HG03066 (cell line): ENCODE results near the gene ST6GALNAC6.
A peak's percentile ranks its signal among the peaks of the same experiment; 100 is the strongest.

Experiments
- ATAC-seq: cut with Tn5 transposase; IDR thresholded peaks from one replicate; pipeline ENCODE4 v1.9.1; 2021; ENCODE audit warnings: low read depth; ENCODE audit not compliant: unreplicated experiment

Gene ST6GALNAC6

GRCh38 chr9:127917603-127918002 is 18.2 kb upstream of the ST6GALNAC6 start:
- no peak for ATAC-seq

- ATAC-seq, result peak; percentile 81
Measured at GRCh38 chr9:127916720-127917581, 17.5 kb upstream of the ST6GALNAC6 start, which contains the start of gene ST6GALNAC4. ST6GALNAC4 (minus strand) TSS chr9:127917041; CDS start chr9:127916419, 622 bp downstream.

- ATAC-seq, result no peak
Measured at GRCh38 chr9:127915801-127916719, 16.7 kb upstream of the ST6GALNAC6 start.

DNA sequence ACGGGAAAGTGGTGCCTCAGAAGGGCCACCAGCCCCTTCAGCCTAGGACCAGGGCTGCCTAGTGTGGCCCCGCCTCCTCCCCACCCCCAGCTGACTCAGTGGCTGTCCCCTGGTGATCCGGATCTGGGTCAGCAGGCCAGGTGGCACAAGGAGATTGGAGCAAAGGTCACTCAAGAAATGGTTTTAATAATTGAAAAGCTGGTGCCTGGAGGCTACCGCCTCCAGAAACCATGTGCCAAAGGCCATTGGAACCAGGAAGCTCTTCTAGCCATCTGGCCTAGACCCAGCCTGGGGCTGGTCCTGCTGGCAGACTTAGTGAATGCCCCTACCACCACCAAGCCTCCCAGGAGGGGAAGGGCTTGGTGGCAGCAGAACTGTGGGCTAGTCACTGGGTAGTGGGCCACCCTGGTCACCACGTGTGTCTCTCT is 15.9 kb upstream of the ST6GALNAC6 start:
- ATAC-seq, result no peak

GRCh38 chr9:127913682-127914081 is 14.3 kb upstream of the ST6GALNAC6 start:
- no peak for ATAC-seq

GRCh38 chr9:127912882-127913281 is 13.5 kb upstream of the ST6GALNAC6 start:
- ATAC-seq, result no peak

GRCh38 chr9:127912296-127912695 is 12.9 kb upstream of the ST6GALNAC6 start:
- no peak for ATAC-seq

GRCh38 chr9:127910613-127911205 is 11.3 kb upstream of the ST6GALNAC6 start:
- ATAC-seq, result no peak

GRCh38 chr9:127909839-127910273 is 10.5 kb upstream of the ST6GALNAC6 start:
- ATAC-seq, result no peak

- no peak for ATAC-seq
Measured at GRCh38 chr9:127908660-127908926, 9.2 kb upstream of the ST6GALNAC6 start.

- ATAC-seq, result no peak
Measured at GRCh38 chr9:127907867-127908659, 8.7 kb upstream of the ST6GALNAC6 start.

DNA sequence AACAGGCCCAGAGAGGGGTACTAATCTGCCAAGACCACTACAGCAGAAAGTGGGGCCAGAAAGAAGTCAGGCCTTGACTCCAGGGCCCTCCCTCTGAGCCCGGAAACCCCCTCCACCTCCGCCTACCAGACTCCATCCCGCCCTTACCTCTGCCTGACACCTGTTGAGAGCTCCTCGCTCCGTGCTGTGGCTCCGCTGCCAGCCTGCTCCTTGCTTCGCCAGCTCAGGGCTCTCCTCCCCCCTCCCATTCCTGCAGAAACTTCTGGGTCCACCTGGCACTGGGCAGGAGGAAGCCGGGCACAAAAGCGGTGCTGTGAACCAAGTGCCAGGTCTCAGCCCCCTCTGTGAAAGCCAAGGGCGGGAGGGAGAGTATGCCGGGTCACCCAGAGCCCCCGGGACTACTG is 6.4 kb upstream of the ST6GALNAC6 start:
- ATAC-seq, result no peak

DNA sequence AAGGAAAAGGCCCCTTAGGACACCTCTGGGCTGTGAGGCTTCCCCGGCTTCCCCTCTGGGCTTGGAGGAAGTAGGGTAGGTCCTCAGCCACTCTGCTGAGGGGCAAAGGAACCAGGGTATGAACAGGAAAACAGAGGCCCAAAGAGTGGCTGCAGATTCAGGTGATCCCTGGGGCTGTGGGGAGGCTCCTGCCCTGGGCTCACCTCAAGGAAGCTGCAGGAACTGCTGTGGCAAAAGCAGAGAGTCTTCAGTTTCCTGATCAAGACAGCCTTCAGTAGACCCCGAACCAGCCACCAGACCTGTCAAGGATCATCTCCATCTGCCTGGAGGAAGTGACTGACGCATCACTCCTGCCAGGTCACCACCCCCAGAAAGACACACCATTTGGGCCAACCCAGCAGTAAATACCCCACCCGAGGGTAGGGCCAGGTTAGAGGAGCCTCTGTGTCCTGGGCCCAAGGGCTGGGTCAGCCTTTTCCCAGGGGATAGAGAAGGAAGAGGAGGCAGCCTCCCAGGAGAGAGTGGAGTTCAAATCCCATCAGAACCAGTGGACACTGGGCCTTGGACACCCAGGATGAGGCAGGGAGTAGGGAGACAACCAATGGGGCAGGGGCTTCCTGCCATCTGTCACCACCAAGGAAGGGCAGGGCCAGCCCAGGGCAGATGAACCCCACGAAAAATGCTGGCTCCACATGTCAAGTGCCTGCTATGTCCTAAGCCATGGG is 5.8 kb upstream of the ST6GALNAC6 start:
- ATAC-seq, result no peak

DNA sequence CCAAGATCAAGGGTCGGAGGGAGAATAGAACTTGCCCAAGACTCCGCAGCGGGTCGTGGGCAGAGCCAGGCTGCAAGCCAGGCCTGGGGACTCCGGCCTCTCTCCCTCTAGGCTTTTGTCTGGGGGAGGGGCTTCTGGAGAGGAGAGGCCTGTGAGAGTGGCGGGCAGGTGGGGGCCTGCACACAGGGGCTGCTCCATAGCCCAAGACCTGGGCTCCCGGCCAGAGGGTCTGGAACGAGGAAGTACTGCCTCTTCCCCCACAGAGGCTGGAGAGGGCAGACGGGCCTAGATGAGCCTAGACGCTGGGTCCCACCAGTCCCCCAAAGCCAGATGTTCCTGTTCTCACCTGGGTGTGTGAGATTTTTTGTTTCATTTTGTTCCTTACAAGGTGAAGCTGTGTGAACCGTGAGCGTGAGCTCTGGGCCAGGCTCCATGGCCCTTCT is 5.2 kb upstream of the ST6GALNAC6 start:
- no peak for ATAC-seq

GRCh38 chr9:127903557-127904475 is 4.4 kb upstream of the ST6GALNAC6 start:
- no peak for ATAC-seq

DNA sequence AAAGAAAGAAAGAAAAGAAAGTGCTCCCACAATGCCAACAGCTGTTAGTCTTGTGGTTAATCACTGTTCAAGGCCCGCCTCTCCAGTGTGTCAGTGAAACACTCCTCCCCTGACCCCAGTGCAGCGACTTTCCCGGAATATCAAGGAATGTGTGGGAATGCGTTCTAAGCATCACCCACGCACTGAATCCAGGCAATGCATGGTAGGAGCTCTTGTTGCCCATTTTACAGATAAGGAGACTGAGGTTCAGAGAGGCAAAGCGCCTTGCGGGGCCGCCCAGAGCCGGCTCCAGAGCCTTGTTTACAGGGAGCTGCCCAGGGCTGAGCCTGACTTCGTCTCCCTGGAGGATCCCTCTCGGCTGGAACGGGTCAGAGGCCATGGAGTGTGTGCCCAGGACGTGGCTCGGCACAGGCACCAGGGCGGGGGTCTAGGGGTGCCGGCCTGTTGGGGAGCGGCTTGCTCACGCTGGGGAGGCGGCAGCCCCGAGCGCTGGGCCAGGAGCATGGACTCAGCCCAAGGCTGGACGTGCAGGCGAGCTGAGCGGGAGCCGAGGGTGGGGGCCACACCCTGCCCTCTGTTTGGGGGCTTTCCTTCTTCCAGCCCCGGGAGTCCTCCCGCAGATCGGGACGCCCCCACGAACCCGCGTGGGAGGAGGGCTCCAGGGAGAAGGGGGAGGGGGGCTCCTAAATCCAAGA is 823 bp downstream of the ST6GALNAC6 start:
- no peak for ATAC-seq

GRCh38 chr9:127897193-127897692 is 2.2 kb downstream of the ST6GALNAC6 start:
- ATAC-seq, result no peak
